Glomerular endothelial cell (primary cell): ENCODE results near the gene STK11. TPM values are rescaled to one million over a fixed set of nuclear protein-coding genes. Genes with fewer than 3 reads are reported as not detected.

Experiments used
- DNase-seq: peaks from one replicate; pipeline ENCODE4 v3.0.0-alpha.2; 2011; ENCODE audit warnings: low read depth, low spot score; ENCODE audit errors: extremely low read depth
- total RNA-seq: library from RNA; depleted of rRNA; stranded (reverse); fragments of >200 nt; gene quantifications from 2 replicates; pipeline ENCODE4 v1.2.3, GENCODE V29; 2015

Gene STK11
- total RNA-seq, 1 donor from 2014 or later = 77.7 TPM

DNA sequence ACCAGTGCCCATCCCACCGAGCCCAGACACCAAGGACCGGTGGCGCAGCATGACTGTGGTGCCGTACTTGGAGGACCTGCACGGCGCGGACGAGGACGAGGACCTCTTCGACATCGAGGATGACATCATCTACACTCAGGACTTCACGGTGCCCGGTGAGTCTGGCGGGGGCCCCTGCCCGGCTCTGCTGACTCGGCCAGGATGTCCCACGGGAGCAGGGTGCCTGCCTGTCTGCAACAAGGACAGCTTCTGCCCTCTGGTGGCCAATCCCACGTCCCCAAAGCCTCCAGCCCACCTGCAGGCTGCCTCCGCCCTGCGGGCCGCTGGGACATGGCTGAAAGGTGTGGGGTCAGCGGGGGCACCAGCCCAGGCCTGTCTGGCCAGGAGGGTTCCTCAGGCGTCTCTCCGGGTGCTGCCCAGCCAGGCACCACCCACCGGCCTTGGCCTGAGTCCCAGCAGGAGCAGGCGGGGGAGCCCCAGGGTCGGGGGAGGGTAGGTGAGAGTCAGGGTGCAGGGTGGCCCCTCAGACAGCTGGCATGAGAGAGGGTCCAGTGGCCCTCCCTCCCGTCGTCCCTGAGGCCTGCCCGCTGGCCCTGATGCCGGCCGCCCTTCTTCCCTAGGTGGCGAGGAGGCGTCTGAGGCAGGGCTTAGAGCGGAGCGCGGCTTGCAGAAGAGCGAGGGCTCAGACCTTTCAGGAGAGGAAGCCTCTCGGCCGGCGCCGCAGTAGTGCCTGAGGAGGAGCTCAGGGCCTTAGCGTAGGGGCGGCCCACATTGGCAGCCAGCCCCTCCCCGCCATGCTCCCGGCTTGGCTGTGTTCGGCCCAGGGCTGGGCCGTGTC, 17.7 kb downstream of the STK11 start:
- DNase-seq = no peak

DNA sequence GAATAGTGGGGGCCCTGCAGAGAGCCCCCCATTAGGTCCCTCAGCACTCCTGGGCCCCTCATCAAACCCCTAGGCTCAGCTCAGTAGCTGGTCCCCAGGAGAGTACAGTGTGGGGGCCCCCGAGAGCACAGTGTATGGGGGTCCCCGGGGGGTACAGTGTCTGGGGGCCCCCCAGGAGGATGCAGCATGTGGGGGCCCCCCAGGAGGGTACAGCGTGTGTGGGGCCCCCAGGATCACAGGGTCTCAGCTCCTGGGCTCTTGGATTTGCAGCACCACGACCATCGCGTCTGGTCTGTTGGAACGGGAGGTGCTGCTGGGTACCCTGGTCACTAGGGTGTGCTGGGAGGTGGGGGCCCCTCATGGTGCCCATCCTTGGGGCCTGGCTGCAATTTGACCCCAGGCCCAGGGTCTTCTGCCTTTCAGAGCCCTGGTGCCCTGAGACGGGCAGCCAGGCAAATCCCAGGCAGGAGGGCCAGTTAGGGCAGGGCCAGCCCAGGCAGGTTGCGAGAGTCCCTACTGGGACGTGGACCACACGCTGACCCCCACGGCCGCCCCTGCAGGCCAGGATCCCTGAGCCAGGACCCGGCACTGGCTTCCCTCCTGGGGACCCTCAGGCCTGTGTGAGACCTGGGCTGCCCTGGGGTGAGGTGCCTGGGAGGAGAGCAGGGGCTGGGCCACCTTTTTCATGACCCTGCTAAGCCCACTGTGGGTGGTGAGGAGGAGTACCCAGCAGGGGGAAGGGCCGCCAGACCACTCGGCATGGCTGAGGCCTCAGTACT, 18.7 kb downstream of the STK11 start:
- DNase-seq = no peak

DNA sequence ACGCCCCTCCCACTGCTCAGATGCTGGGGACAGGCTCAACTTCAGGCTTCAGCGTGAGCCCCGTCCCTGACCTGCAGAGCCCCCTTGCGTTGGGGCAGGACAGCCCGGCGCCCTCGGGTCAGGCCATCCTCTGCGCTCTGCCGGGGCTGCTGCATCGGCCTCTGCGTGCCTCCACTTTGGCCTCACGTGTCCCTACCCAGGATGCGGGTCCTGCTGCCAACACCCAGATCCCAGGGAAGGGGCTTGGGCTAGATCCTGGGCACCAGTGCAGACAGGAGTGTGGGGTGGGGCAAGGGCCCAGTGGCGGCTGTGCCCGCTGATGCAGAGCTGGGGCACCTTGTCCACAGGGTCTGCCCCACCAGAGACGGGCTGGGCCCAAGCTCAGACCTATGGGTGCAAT, 19.3 kb downstream of the STK11 start:
- DNase-seq = no peak

DNA sequence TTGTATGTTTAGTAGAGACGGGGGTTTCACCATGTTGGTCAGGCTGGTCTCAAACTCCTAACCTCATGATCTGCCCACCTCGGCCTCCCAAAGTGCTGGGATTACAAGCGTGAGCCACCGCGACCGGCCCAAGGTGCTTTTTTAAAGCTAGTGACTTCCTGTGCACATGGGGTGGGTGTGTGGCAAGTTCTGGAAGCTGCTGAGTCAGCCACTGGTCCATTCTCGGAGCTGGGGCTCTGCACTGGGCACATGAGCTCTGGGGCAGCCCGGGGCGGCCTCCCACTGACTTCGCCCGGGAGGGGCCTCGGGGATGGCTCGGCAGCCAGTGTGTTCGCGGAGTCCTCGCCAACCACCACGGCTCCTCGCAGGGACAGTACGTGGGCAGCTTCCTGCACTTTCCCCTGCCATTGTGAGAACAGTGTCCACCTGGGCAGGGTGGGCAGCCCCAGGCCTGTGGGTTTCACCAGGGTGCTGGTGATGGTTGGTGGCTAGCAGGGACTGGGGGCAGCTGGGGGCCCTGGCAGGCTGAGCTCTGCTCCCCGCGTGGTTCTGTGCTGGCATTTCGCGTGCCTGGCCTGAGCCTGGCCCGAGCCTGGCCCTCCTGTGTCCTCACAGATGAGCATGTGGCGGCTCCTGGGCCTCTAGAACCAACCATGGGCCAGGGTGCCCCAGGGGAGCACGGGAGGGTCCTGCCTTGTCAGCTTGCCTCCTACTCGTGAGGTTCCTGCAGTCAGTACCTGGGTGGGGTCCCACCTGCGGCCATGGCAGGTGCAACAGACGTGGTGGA, 20.1 kb downstream of the STK11 start:
- DNase-seq = no peak

DNA sequence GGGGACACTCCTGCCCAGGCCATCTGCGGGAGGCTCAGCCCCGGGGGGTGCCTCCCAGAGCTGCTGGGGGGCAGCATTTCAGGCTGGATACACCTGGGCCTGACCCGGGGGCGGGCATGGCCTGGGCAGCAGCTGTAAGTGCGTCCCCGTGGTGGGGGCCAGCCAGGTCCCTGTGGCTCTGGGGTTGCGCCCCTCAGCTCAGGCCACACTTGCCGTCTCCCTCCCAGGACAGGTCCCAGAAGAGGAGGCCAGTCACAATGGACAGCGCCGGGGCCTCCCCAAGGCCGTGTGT, 20.6 kb downstream of the STK11 start:
- DNase-seq = no peak

DNA sequence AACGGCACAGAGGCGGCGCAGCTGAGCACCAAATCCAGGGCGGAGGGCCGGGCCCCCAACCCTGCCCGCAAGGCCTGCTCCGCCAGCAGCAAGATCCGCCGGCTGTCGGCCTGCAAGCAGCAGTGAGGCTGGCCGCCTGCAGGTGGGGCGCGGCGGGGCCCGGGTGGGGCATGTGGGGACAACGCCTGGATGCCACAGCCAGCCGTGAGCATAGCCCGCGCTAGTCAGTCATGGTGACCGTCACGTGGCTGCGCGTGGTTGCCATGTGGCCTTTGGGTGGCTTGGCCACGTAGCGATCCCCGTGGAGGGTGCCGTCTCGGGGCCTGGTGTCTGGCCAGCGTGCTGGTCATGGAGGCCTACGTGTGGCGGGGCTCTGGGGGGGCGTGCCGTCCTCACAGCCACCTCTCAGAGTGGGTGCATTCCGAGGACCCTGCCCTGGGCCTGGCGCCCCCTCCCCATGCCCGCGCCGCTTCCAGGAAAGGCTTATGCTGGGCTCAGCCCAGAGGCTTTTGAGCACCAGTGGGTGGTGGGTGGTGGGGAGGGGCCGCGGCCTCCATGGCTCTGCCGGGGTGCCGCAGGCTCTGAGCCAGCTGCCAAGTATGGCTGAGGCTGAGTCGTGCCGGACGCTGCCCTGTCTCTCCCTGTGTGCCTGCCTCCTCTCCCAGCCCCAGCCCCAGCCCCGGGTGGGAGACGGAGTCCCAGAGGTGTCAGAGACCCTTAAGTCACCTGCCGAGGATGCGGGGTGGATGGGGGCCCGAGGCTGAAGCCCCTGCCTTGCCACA, 21.1 kb downstream of the STK11 start:
- no peak for DNase-seq

DNA sequence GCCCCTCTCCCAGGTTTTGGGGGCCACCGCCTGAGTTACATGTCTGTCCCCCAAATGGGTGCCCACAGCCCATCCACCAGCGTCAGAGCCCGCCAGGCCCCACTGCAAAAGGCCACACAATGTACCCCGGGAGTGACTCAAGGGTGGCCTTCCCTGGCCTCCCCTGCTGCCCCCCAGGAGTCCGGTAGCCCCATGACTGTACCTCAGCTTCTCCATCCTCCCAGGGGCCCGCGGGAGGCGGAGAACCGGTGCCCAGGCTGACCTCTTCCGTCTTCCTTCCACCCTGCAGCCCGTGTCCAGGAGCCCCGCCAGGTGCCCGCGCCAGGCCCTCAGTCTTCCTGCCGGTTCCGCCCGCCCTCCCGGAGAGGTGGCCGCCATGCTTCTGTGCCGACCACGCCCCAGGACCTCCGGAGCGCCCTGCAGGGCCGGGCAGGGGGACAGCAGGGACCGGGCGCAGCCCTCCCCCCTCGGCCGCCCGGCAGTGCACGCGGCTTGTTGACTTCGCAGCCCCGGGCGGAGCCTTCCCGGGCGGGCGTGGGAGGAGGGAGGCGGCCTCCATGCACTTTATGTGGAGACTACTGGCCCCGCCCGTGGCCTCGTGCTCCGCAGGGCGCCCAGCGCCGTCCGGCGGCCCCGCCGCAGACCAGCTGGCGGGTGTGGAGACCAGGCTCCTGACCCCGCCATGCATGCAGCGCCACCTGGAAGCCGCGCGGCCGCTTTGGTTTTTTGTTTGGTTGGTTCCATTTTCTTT, 21.9 kb downstream of the STK11 start:
- no peak for DNase-seq

DNA sequence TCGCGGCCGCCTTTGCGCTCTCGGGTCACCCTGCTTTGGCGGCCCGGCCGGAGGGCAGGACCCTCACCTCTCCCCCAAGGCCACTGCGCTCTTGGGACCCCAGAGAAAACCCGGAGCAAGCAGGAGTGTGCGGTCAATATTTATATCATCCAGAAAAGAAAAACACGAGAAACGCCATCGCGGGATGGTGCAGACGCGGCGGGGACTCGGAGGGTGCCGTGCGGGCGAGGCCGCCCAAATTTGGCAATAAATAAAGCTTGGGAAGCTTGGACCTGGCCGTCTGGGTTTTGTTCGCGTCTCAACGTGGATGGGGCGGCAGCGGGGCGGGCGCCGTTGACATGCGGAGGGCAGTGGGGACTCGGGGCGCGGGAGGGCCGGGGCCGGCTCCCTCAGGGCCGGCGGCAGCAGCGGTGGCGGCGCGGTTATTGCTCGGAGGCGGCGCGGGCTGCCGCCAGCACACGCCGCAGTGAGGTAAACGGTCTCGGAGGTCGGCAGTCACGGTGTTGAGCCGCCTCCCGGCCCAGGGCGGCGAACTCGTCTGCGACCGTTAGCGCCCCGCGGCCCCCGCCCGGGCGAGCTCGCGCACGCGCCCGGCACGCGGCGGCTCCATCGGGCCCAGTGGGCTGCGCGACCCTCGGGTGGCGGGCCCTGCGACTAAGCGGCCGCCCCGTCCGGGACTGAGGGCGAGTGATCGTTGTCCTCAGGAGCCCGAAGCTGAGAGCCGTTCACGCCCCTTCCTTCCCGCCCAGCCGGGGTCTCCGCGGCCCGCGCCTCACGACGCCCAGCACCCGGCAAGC, 22.8 kb downstream of the STK11 start:
- DNase-seq = no peak

DNA sequence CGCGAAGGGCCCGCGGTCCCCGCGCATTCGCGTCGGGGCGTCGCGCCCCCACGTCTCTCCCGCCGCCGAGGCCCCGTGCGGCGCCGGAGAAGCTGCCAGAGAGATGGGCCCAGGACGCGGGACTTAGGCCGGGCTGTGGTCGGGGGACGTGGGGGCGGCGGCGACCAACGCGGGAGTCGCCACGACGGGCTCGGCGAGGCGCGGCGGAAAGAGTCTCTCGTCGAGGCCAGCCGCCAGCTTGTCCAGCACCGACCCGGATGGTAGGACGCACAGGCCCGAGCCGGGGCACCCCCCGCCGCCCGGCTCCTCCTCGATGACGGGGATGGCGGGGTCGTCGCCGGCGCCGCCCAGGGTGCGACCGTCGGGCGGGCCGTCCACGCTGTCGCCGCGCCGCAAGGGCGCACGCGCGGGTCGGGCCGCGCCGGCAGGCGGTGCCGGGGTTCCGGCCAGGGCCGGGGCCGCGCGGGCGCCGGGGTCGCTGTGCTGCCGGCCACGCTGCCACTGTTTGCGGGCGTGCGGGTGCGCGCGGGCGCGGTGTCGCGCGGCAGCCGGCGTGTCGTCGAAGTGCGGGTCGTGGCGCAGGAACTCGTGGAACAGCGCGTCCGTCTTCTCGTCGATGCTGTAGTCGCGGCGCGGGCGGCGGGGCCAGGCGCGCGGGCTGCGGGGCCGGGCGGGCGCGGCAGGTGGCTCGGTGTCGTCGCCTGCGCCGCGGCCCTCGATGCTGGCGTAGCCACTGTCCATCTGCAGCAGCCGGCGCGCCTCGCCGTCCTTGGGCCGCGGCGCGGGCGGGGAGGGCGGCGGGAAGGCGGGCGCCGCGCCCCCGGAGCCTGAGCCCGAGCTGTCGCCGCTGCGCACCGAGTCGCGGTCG, 23.7 kb downstream of the STK11 start:
- DNase-seq = no peak

DNA sequence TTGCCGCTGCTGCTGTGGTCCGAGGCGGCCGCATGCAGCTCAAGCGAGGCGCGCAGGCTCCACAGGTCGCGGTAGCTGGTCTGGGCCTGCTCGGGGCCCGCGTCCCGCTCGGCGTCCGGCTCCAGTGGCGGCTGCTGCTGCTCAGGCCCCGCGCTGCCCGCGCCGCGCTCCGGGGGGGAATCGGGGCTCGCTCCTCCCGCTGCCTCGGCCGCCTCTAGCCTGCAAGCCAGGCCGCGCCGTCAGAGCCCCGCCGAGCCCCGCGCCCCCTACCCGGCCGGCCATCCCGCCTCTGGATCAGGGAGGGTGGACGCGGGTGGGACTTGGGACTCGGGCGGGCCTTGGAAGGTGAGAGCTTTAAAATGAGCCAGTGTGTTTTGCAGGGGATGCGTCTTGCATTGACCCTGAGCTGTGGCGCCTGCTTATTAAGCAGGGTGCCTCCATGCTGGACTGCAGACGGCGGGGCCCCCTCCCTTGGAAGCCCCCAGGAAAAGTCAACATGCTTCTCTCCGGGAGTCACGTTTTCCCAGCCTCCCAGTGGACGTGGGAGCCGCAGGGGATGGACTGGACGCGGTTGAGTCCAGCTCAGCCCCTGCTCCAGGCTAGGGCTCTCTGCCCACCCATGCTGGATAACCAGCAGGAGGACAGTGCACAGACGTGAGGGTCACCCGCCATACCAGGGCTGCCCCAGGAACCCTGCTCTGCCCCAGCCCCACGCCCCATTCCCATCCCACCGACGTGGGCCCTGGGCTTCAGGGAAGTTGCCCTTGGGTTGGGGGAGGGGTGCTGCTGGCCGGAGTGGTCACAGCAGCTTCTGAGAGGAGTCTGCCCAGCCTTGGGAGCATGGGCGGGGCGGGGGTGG, 24.6 kb downstream of the STK11 start:
- no peak for DNase-seq

DNA sequence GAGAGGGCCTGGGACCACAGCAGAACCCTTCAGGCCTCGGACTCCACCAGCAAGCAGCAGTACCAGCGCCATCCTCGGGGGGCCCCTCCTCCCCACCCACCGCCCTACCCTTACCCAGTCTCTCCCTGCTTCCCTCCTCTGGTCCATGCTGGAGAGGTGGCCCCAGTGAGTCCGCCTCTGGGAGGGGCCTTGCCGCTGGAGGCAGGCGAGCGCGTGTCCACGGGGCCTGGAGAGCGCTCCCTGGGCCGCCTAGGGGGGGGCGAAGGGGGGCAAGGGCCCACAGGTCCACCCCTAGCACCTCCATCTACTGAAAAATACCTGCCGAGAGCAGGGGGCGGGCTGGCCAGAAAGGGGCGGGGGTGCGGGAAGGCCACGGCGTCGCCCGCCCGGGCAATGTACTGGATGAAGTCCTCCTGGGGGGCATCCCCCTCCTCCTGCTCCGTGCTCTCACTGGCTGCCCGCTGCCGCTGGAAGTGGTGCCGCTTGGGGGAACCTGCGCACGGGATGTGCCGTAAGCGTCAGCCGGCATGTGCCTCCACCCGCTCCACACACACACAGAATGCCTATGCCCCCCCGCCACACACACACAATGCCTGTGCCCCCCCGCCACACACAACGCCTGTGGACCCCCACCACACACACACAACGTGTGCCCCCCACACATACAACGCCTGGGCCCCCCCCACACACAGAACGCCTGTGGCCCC, 25.4 kb downstream of the STK11 start:
- no peak for DNase-seq

DNA sequence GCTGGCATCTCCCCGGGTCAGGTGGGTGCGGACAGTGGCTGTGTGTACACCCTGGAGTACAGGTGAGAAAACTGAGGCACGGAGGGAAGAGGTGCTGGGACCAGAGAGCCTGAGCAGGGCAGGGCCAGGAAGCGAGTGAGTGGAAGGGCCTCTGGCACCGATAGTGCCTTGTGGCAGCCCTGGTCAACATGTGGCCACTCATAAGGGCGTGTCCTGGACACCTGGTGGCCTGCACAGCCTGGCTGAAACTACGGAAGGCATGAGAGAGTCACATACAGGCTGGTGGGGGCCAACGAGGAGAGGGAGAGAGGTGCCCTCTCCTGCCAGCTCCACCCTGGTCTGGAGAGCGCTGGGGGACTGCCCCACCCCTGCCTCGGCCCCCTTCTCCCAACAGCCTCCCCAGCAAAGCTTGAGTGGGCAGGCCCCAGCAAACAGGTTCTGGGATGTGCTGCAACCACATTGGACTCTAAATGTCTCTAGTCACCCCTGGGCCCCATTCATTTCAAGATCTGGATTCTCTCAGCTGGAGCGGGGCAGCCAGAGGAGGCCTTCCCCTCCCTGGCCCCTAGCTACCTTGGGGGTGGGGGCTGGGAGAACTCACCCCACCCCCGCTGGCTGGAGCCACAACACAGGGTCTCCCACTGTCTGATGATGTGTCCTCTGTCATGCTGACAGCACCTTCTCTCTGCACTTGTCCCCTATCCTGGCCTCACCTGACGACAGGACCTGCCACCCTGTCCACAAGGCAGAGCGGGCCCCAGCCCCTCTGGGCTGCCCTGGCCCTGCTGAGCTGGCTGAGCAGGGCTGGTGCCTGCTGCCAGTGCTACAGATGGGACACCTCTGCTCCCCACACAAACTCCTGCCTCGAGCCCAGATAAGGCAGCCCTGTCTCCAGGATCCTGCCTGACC, 26.4 kb downstream of the STK11 start:
- no peak for DNase-seq

DNA sequence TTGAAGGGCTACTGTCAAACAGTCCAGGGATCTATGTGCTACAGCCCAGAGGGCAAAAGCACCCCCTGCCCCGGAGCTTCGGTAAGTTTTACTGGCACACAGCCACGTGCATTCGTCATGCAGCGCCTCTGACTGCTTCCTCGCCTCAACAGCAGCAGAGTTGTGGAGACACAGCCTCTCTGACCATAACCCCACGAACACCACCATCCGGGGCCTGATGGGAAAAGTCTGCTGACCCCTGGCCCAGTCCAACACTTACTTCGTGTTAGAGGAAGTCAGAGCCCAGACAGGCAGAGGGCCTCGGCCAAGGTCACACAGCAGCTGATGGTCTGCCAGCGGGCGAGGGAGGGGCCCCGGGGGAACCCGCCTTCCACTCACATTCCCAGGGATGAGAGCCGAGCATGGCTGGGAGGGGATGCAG, 27.1 kb downstream of the STK11 start:
- DNase-seq = no peak

DNA sequence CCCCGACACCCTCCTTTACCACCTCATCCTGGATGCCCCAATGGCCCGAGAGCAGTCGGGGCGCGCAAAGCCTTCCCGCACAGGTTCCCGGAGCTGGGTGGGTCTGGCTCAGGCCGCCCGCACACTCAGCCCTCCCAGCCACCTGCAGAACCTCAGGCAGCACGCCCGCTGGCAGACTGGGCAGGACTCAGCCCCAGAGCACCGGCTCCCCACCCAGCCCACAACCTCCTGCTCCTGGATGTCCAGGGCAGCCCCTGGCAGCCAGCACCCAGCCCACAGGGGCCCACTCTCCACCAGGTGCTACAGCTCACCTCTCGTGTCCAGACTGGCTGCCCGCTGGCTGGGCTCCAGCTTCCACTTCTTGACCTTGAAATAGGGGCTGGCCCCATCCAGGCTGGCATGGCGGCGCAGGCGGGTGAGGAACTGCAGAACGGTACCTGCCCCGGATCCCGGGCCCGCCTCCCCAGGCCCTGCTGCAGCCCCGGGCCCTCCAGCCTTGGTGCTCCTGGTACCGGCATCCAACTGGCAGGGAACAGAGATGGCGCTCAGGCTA, 27.6 kb downstream of the STK11 start:
- no peak for DNase-seq
